NB4 (cell line): ENCODE results near the gene DCLK3.

Source experiments
- POLR2A ChIP-seq: IDR thresholded peaks from 2 replicates; pipeline ENCODE4 v1.6.1; 2011; ENCODE audit warnings: mild to moderate bottlenecking; ENCODE audit not compliant: insufficient read length; ENCODE audit errors: extremely low read depth
- TF ChIP-seq, protein P1 (sequence below): IDR thresholded peaks from one replicate; pipeline ENCODE4 v1.5.1; 2012; ENCODE audit warnings: low read depth, low read length

DNA sequence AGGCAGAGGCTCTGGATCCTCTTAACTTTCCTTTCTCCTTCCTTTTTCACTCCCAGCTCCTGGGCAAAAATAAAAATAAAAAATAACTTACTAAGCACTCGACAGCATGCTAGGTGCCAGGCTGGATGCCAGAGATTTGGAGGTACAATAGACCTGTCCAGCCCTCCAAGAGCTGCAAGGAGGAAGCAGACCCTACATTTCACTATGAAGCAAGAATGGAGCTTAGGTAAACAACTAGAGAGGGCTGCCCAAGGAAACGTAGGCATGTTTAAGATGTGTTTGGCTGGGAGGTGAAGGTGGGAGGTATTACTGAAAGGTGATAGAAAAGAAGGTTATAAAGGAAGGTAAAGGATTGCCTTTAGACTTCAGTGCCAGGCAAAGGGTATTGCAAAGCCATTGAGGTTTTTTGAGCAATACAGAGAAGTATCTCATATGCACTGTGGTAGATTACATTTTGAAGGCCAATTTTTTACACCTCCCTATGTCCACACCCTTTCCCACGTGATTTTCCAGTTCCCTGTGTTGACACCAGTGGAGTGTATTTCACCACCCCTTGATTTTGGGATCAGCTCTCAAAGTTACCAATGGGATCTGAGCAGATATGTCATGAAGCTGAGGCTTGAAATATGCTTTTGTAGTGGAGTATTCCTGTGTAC, 69.1 kb downstream of the DCLK3 start:
- TF ChIP-seq, protein P1, sequence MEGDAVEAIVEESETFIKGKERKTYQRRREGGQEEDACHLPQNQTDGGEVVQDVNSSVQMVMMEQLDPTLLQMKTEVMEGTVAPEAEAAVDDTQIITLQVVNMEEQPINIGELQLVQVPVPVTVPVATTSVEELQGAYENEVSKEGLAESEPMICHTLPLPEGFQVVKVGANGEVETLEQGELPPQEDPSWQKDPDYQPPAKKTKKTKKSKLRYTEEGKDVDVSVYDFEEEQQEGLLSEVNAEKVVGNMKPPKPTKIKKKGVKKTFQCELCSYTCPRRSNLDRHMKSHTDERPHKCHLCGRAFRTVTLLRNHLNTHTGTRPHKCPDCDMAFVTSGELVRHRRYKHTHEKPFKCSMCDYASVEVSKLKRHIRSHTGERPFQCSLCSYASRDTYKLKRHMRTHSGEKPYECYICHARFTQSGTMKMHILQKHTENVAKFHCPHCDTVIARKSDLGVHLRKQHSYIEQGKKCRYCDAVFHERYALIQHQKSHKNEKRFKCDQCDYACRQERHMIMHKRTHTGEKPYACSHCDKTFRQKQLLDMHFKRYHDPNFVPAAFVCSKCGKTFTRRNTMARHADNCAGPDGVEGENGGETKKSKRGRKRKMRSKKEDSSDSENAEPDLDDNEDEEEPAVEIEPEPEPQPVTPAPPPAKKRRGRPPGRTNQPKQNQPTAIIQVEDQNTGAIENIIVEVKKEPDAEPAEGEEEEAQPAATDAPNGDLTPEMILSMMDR = no peak
- no peak for TF ChIP-seq POLR2A
